ENCODE data around the gene LRTM2.

DNA sequence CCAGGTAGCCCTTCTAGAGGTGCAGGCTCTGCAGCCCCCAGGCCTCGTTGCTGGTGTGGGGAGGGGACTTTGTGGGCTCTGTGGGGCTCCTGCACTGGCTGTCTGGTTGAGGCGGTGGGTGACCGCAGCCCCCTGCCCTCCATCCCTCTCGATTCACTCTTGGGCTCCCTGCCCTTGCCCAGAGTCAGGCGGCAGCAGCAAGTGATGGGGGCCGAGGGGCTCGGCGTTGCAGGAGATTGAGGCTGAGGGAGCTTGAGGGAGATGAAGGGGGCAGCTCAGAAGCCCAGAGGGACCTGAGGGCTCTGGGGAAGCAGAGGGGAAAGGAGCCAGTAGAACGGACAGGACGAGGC lies 9.5 kb upstream of the LRTM2 start:
- TF ChIP-seq, protein P1, sequence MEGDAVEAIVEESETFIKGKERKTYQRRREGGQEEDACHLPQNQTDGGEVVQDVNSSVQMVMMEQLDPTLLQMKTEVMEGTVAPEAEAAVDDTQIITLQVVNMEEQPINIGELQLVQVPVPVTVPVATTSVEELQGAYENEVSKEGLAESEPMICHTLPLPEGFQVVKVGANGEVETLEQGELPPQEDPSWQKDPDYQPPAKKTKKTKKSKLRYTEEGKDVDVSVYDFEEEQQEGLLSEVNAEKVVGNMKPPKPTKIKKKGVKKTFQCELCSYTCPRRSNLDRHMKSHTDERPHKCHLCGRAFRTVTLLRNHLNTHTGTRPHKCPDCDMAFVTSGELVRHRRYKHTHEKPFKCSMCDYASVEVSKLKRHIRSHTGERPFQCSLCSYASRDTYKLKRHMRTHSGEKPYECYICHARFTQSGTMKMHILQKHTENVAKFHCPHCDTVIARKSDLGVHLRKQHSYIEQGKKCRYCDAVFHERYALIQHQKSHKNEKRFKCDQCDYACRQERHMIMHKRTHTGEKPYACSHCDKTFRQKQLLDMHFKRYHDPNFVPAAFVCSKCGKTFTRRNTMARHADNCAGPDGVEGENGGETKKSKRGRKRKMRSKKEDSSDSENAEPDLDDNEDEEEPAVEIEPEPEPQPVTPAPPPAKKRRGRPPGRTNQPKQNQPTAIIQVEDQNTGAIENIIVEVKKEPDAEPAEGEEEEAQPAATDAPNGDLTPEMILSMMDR (IDR thresholded peaks at IDR 0.05), result no peak
- TF ChIP-seq EP300 (IDR thresholded peaks at IDR 0.05), result no peak

All from sigmoid colon (tissue), 4 donors.